Non-pigmented ciliary epithelial cell (primary cell): ENCODE measurements around the gene ARHGEF12.

ENCODE experiments used
- DNase-seq: peaks from one replicate; pipeline ENCODE4 v3.0.0-alpha.2; 2010; ENCODE audit warnings: low read depth

Gene ARHGEF12

DNA sequence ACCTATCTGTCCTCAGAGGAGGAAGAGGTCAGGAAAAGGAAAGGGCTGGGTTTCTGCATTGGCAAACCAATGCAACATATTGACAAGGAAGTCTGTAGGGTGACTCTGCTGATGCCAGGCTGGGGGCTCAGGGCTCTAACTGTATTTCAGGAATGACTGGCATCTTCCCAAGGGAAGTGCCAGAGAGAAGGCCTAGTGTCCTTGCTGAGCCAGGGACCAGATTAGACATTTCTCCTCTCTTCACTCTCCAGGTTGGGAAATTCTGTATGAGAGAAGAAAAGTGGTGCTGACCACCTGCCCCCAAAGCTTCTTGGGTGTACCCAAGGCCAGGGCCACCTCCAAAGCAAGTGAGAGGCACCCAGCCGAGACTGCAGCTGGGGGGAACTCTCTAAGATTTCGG lies 202.5 kb downstream of the ARHGEF12 start:
- DNase-seq = no peak
